Breast epithelium (tissue), 3 donors: ENCODE data around the gene WDTC1.

ENCODE experiments used
- POLR2A ChIP-seq: fragments of 450-650 bp; IDR thresholded peaks from one replicate; pipeline ENCODE4 v1.6.1; 2016; ENCODE audit warnings: antibody characterized with exemption, mild to moderate bottlenecking, moderate library complexity
- POLR2AphosphoS5 ChIP-seq, 3 donors: sonication (generic); formaldehyde crosslinking; IDR thresholded peaks; one replicate each; pipeline ENCODE4 v1.6.1; 2017; ENCODE audit warnings: antibody characterized with exemption in 3 of 3
- TF ChIP-seq, protein P1 (sequence below), 3 donors: fragments of 450-650 bp; IDR thresholded peaks; one replicate each; pipeline ENCODE4 v1.5.1; 2016 to 2017; ENCODE audit warnings: antibody characterized with exemption in 3 of 3, mild to moderate bottlenecking in 3 of 3, moderate library complexity in 3 of 3

DNA sequence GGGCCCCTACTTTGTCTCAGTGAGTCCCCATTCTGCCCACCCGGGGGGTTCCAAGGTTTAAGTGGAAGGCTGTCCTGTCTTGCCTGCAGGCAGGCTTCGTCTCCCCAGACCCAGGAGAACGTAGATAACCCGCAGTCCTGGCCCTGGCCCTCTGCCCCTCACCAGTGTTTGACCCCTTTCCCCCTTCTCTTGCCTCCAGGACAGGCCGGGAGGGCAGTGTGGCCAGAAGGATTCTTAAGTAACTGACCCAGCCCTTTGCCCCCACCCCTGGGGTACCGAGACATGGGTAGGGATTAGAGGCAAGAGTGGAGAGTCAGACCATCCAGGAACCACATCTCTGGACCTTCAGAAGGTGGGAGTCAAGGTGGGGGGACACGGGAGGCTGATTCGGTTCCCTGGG, 96.4 kb downstream of the WDTC1 start:
- TF ChIP-seq POLR2A (no peak), POLR2AphosphoS5 (IDR thresholded peaks at IDR 0.05) (no peak)
- TF ChIP-seq, protein P1, sequence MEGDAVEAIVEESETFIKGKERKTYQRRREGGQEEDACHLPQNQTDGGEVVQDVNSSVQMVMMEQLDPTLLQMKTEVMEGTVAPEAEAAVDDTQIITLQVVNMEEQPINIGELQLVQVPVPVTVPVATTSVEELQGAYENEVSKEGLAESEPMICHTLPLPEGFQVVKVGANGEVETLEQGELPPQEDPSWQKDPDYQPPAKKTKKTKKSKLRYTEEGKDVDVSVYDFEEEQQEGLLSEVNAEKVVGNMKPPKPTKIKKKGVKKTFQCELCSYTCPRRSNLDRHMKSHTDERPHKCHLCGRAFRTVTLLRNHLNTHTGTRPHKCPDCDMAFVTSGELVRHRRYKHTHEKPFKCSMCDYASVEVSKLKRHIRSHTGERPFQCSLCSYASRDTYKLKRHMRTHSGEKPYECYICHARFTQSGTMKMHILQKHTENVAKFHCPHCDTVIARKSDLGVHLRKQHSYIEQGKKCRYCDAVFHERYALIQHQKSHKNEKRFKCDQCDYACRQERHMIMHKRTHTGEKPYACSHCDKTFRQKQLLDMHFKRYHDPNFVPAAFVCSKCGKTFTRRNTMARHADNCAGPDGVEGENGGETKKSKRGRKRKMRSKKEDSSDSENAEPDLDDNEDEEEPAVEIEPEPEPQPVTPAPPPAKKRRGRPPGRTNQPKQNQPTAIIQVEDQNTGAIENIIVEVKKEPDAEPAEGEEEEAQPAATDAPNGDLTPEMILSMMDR (IDR thresholded peaks at IDR 0.05) = no peak
